Prostate gland (tissue), 2 donors: ENCODE results near the gene GIPC1.

Experiments
- POLR2A ChIP-seq: fragments of 450-650 bp; IDR thresholded peaks from one replicate; pipeline ENCODE4 v1.6.1; 2016; ENCODE audit warnings: antibody characterized with exemption, mild to moderate bottlenecking
- POLR2AphosphoS5 ChIP-seq: sonication (generic); formaldehyde crosslinking; IDR thresholded peaks from one replicate; pipeline ENCODE4 v1.6.1; 2017; ENCODE audit warnings: antibody characterized with exemption
- TF ChIP-seq, protein P1 (sequence below), 4 experiments: fragments of 200-600 bp in 2 of 4; fragments of 450-650 bp in 2 of 4; sonication (generic) in 2 of 4; IDR thresholded peaks; 1 replicate in 3 of 4; 2 replicates in 1 of 4; pipeline ENCODE4 v1.5.1; 2016 to 2019; ENCODE audit warnings: antibody characterized with exemption in 4 of 4, mild to moderate bottlenecking in 2 of 4, moderate library complexity in 2 of 4

DNA sequence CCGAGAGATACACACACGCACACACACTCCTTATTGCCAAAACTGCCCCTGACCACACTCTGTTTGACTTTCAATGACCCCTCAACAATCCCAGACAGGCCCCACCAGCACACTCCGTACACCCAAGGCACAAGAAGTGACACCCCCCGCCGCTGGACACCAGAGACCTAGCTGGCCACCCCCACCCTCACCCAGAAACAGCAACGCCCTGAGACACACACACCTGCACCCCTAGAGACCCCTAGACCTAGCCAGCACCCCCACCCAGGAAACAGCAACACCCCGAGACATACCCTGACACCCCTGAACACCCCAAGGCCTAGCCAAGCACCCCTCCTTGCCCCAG, 19.6 kb downstream of the GIPC1 start:
- TF ChIP-seq, protein P1, sequence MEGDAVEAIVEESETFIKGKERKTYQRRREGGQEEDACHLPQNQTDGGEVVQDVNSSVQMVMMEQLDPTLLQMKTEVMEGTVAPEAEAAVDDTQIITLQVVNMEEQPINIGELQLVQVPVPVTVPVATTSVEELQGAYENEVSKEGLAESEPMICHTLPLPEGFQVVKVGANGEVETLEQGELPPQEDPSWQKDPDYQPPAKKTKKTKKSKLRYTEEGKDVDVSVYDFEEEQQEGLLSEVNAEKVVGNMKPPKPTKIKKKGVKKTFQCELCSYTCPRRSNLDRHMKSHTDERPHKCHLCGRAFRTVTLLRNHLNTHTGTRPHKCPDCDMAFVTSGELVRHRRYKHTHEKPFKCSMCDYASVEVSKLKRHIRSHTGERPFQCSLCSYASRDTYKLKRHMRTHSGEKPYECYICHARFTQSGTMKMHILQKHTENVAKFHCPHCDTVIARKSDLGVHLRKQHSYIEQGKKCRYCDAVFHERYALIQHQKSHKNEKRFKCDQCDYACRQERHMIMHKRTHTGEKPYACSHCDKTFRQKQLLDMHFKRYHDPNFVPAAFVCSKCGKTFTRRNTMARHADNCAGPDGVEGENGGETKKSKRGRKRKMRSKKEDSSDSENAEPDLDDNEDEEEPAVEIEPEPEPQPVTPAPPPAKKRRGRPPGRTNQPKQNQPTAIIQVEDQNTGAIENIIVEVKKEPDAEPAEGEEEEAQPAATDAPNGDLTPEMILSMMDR (IDR thresholded peaks at IDR 0.05) = no peak
- no peak for TF ChIP-seq POLR2A
- no peak for TF ChIP-seq POLR2AphosphoS5
